ENCODE data around the gene KCTD21. TPM values are rescaled to one million over a fixed set of nuclear protein-coding genes. Genes with fewer than 3 reads are reported as not detected.

The KCTD21 gene
- total and polyA plus RNA-seq, 7 experiments from 2014 or later, result 1.2 to 12.2 (median 4.2) TPM

- Mint-ChIP-seq H3K4me3 (no peak overlapping the region), H3K36me3 (peaks cover 8 to 28% (median 19%) of the 10 kb centered on the region in 5 donors), H3K27me3 (no peaks in the 10 kb centered on the region), H3K9me3 (peaks cover 0 to 3% (median 0%) of the 10 kb centered on the region in 11 donors), H3K4me1 (peaks cover 4 to 33% (median 23%) of the 10 kb centered on the region in 7 donors), H3K27ac (peak overlapping the region in 1 of 9 donors; percentile 59)
- H3K27me3 ChIP-seq (ENCODE audit: control insufficient read depth in 2 of 2, insufficient read depth in 2 of 2, low read length in 2 of 2), result no peaks in the 10 kb centered on the region
- no peak overlapping the region for H3K27ac ChIP-seq (ENCODE audit: low read depth, low read length)
- H3K4me3 ChIP-seq (ENCODE audit: low read length), result no peak overlapping the region
- POLR2A ChIA-PET, result no interaction called here
- H3K9me3 ChIP-seq (ENCODE audit: control insufficient read depth in 2 of 3, low read length in 3 of 3), result no peaks in the 10 kb centered on the region
- no peaks in the 10 kb centered on the region for H3K4me1 ChIP-seq (ENCODE audit: control insufficient read depth in 2 of 2, insufficient read depth in 2 of 2, low read length in 2 of 2)
- H3K36me3 ChIP-seq (ENCODE audit: control insufficient read depth in 2 of 3, insufficient read depth in 3 of 3, low read length in 3 of 3), result no peaks in the 10 kb centered on the region
- CTCF ChIA-PET, result no interaction called here
- DNase-seq (no peak), ATAC-seq (no peak)
- intact Hi-C loops (cut with micrococcal nuclease), result no loop called here
These were observed 56.0 kb downstream of the KCTD21 start for GRCh38 chr11:78132475-78132874.

- no peaks in the 10 kb centered on the region for H3K36me3 ChIP-seq (ENCODE audit: control insufficient read depth in 2 of 3, insufficient read depth in 3 of 3, low read length in 3 of 3)
- CTCF ChIA-PET, result interaction anchor here (0.6 kb wide), 1 partner anchor 11 kb away, joined by 3 read pairs; no protein-coding TSS in a partner anchor
- peak overlapping the region in 1 of 9 donors; percentile 47 for H3K27ac Mint-ChIP-seq
These were observed 56.5 kb downstream of the KCTD21 start for GRCh38 chr11:78131956-78132355.

GRCh38 chr11:78127403-78127802, 61.0 kb downstream of the KCTD21 start:
- peaks cover 0 to 5% (median 4%) of the 10 kb centered on the region in 3 experiments for H3K36me3 ChIP-seq (ENCODE audit: control insufficient read depth in 2 of 3, insufficient read depth in 3 of 3, low read length in 3 of 3)
- no peaks in the 10 kb centered on the region for H3K4me1 ChIP-seq (ENCODE audit: control insufficient read depth in 2 of 2, insufficient read depth in 2 of 2, low read length in 2 of 2)
- H3K9me3 Mint-ChIP-seq, result no peaks in the 10 kb centered on the region
- H3K4me3 Mint-ChIP-seq, result no peak overlapping the region
- ChIA-PET CTCF (no interaction called here), POLR2A (no interaction called here)
- no peak overlapping the region for H3K4me3 ChIP-seq (ENCODE audit: low read length)
- DNase-seq (no peak), ATAC-seq (no peak)
- H3K27ac Mint-ChIP-seq, result no peak overlapping the region
- intact Hi-C loops (cut with micrococcal nuclease), result no loop called here
- no peaks in the 10 kb centered on the region for H3K9me3 ChIP-seq (ENCODE audit: control insufficient read depth in 2 of 3, low read length in 3 of 3)
- H3K27me3 Mint-ChIP-seq, result no peaks in the 10 kb centered on the region
- no peaks in the 10 kb centered on the region for H3K27me3 ChIP-seq (ENCODE audit: control insufficient read depth in 2 of 2, insufficient read depth in 2 of 2, low read length in 2 of 2)
- no peak overlapping the region for H3K27ac ChIP-seq (ENCODE audit: low read depth, low read length)
- peaks cover 4 to 18% (median 12%) of the 10 kb centered on the region in 7 donors for H3K4me1 Mint-ChIP-seq
- peaks cover 0 to 20% (median 12%) of the 10 kb centered on the region in 5 donors for H3K36me3 Mint-ChIP-seq

More at GRCh38 chr11:78131956-78132355, 56.5 kb downstream of the KCTD21 start:
- peaks cover 0 to 3% (median 0%) of the 10 kb centered on the region in 11 donors for H3K9me3 Mint-ChIP-seq
- H3K36me3 Mint-ChIP-seq, result peaks cover 8 to 23% (median 14%) of the 10 kb centered on the region in 5 donors
- intact Hi-C loops (cut with micrococcal nuclease), result no loop called here
- DNase-seq, result no peak
- no peaks in the 10 kb centered on the region for H3K9me3 ChIP-seq (ENCODE audit: control insufficient read depth in 2 of 3, low read length in 3 of 3)
- H3K27me3 ChIP-seq (ENCODE audit: control insufficient read depth in 2 of 2, insufficient read depth in 2 of 2, low read length in 2 of 2), result no peaks in the 10 kb centered on the region
- POLR2A ChIA-PET, result no interaction called here
- no peak overlapping the region for H3K4me3 Mint-ChIP-seq
- no peaks in the 10 kb centered on the region for H3K27me3 Mint-ChIP-seq
- H3K4me3 ChIP-seq (ENCODE audit: low read length), result no peak overlapping the region
- H3K4me1 Mint-ChIP-seq, result peaks cover 4 to 28% (median 18%) of the 10 kb centered on the region in 7 donors
- H3K4me1 ChIP-seq (ENCODE audit: control insufficient read depth in 2 of 2, insufficient read depth in 2 of 2, low read length in 2 of 2), result no peaks in the 10 kb centered on the region
- H3K27ac ChIP-seq (ENCODE audit: low read depth, low read length), result no peak overlapping the region
- ATAC-seq, result no peak

Other genes starting within 250 kb of the KCTD21 start
- 10 to 100 TPM; 54.4 to 87.0 (median 65.0) TPM for gene INTS4, start 194.0 kb downstream of the KCTD21 start, total RNA-seq
- 10 to 100 TPM; 40.9 to 42.6 TPM for gene INTS4, start 194.0 kb downstream of the KCTD21 start, polyA plus RNA-seq
- under 1 TPM in 1 of 5 experiments, not detected in 4; 0.19 TPM for gene KCTD14, start 165.3 kb downstream of the KCTD21 start, total RNA-seq
- under 1 TPM; 0.28 to 0.50 TPM for gene KCTD14, start 165.3 kb downstream of the KCTD21 start, polyA plus RNA-seq
- gene THRSP, start 124.8 kb downstream of the KCTD21 start, total RNA-seq, result not detected
- not detected for gene THRSP, start 124.8 kb downstream of the KCTD21 start, polyA plus RNA-seq
- 100 to 1,000 TPM in 1 of 5 experiments, 10 to 100 TPM in 4; 43.4 to 189 (median 64.7) TPM for gene NDUFC2, start 108.8 kb downstream of the KCTD21 start, total RNA-seq
- 100 to 1,000 TPM; 124 to 156 TPM for gene NDUFC2, start 108.8 kb downstream of the KCTD21 start, polyA plus RNA-seq
- gene ALG8, start 49.0 kb downstream of the KCTD21 start, total RNA-seq, result 10 to 100 TPM; 27.2 to 53.8 (median 30.8) TPM
- 10 to 100 TPM; 55.7 to 58.4 TPM for gene ALG8, start 49.0 kb downstream of the KCTD21 start, polyA plus RNA-seq
- gene USP35, start 293 bp upstream of the KCTD21 start, total RNA-seq, result 10 to 100 TPM; 11.3 to 19.2 (median 15.2) TPM
- gene USP35, start 293 bp upstream of the KCTD21 start, polyA plus RNA-seq, result 1 to 10 TPM; 1.2 to 1.7 TPM
- 10 to 100 TPM in 3 of 5 experiments, 1 to 10 TPM in 2; 2.5 to 42.6 (median 11.0) TPM for gene GAB2, start 229.2 kb upstream of the KCTD21 start, total RNA-seq
- gene GAB2, start 229.2 kb upstream of the KCTD21 start, polyA plus RNA-seq, result under 1 TPM; 0.17 to 0.46 TPM